ENCODE data around the gene TWNK.
A peak's percentile ranks its signal among the peaks of the same experiment; 100 is the strongest.
"Not testable (repeated sequence)": the region's sequence is repeated elsewhere in the genome, so short reads cannot be mapped to it uniquely, and the experiment has no call there.

TWNK gene

DNA sequence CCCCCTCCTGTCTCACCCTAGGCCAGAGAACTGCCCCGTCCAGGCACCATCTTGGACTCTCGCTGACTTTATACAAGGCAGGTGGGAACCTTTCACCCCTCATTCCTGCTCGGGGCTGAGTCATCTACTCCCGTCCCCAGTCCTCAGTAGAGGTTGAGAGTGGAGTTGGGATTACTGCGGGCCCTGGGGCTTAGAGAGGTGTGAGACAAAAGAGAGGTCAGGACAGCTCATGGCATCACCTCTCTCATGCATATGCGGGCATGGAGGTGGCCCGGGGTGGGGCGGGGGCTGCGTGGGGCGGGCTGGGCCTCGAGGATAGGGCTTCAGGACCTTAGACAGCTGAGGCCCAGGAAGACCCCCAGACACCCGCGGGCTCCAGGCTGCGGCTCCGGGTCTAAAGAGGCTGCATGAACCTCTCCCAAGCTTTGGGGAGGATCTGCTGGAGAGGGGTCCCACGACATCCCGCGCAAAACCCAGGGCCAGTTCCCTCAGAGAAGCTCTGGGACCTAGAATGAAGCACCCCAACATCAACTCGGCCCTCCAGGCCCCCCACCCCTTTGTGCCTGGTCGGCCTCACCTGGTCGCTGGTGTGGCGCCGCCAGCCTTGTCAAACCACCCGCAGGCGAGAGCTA lies 43.3 kb downstream of the TWNK start:
- DNase-seq (ENCODE audit: low spot score): peak; percentile 34

DNA sequence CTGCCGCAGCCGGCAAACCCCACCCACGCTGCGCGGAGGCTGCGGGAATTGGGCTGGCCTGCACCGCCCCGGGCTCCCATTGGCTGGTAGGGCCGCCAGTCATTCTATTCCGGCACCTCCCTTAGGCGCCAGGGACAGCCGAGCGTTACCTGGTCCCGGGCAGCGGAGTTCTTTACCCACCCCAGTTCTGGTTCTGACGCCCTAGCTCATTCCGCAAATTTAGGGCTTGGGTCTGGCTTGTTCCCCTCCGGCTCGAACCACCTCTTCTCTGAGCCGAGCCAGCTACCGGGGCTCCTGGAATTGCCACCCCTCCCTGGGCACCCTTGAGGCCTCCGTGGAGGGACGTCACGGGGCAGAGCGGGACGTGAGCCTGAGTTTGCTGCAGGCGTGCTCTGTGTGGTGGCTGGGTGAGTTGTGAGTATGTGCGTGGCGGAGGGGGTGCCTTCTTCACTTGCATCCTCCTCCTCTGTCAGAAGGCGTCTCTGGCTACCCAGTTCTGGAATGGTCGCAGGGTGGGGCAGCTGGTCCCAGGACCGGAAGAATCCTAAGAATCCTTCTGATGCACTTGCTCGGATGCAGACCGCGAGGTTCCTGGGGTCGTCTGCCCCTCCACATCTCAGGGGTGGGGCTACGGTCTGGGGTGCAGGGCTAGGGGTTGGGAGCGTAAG lies 43.9 kb downstream of the TWNK start, which contains the start of the genes PDZD7 and SFXN3:
PDZD7 (minus strand) TSS at position 2 of the 668 bp plus-strand sequence. CDS start 910 bp downstream, outside the sequence.
SFXN3 (plus strand) TSS at position 107 of the 668 bp plus-strand sequence. CDS start 3,461 bp downstream, outside the sequence.
- peak; percentile 97 for DNase-seq (ENCODE audit: low spot score)

DNA sequence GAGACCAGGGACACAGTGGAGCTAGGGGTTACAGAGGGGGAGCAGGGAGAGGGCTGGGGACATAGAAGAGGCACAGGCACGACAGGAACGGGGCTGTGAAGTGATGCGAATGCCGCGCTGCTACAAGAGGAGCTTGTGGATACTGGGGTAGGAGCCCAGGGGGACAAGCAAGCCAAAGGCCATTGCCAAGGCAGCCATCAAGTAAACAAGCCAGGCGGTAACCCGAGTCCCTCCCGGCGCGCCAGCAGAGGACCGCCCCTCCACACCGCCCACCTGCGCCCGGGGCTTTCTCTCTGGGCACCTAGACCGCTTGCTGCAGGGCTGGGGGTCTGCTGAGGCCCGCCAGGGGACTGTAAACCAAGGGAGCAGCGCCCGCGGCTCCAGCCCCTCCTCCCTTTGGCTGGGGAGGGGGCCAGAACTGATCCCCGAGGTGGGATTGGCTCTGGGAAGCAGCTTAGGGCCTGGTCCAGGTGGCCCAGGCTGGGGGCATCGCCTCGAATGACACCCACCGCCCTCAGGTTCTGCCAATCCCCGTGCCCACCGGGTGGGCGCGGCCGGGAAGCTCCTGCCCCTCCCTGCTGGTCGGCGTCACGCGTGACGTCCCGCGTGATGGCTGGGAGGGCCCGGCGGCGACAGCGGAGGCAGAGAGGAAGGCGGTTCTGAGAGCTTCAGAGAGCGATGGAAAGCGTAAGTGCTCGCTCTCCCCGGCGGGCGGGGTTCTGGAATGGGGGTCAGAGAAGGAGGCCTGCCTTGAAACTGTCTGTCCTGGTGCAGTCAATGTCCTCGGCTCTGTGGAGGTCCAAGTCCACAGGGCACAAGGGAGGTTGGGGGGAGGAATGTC lies 44.7 kb downstream of the TWNK start:
- peak; percentile 71 for DNase-seq (ENCODE audit: low spot score)

DNA sequence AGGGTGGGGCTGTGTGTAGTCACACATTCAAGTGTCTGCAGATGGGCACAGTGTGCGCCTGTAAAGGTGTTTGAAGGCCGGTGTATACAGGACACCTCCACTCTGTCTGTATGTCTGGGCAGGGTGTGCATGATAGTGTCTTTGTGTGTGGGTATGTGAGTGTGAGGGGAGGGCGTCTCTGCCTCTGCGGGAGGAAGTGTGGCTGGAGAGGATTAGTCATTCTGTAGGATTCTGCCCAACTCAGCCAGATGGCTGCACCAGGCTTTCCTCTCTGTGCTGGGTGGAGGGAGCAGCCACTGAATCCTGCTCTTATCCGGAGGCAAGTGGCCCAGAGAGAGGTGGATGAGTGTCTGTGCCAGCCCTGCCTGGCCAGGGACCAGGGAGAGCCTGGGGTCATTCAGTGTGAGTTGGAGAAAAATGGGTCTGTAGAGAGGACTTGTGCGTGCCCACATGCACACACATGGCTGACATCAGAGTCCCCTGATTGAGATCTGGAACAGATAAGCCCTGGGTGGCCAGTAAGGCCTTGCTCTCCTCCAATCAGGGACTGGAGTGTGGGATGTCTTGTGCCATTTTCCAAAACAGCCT lies 45.4 kb downstream of the TWNK start:
- DNase-seq (ENCODE audit: low spot score): peak; percentile 40

DNA sequence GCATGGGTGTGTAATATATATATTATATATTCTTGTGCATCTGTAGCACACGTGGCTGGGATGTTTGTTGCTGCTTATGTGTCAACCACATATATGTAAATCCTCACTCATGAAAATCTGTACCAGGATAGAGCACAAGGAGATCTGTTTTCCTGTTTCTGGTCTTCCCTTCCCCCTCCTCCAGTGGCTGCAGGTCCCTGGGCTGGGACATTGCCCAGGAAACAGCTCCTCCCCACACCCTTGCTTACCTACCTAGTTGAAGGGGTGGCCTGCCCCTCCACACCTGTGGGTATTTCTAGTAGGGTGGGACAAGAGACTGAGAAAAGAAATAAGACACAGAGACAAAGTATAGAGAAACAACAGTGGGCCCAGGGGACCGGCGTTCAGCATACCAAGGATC lies 45.9 kb downstream of the TWNK start:
- no peak for DNase-seq (ENCODE audit: low spot score)

DNA sequence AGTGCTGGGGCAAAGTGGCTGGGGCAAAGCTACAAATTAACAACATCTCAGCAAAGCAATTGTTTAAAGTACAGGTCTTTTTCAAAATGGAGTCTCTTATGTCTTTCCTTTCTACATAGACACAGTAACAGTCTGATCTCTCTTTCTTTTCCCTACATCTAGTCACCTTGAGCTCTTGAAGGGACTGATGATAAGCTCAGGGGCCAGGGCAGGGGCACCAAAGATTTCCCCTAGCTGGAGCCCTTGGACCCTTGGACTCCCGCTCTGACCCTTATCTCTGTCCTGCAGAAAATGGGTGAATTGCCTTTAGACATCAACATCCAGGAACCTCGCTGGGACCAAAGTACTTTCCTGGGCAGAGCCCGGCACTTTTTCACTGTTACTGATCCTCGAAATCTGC lies 47.1 kb downstream of the TWNK start:
- DNase-seq (ENCODE audit: low spot score): not testable (repeated sequence)

DNA sequence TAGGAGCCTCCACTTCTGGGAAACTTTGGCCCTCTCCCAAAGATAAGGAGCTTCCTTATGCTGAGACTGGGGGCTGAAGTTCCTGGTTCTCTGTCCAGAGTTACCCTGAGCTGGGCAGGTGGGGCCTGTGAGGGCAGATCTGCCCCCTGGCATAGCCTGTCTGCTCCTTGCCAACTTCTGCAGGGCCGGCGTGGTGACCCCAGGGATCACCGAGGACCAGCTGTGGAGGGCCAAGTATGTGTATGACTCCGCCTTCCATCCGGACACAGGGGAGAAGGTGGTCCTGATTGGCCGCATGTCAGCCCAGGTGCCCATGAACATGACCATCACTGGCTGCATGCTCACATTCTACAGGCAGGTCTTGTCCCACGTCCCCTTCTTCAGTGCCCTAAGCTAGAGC lies 48.0 kb downstream of the TWNK start:
- no peak for DNase-seq (ENCODE audit: low spot score)

DNA sequence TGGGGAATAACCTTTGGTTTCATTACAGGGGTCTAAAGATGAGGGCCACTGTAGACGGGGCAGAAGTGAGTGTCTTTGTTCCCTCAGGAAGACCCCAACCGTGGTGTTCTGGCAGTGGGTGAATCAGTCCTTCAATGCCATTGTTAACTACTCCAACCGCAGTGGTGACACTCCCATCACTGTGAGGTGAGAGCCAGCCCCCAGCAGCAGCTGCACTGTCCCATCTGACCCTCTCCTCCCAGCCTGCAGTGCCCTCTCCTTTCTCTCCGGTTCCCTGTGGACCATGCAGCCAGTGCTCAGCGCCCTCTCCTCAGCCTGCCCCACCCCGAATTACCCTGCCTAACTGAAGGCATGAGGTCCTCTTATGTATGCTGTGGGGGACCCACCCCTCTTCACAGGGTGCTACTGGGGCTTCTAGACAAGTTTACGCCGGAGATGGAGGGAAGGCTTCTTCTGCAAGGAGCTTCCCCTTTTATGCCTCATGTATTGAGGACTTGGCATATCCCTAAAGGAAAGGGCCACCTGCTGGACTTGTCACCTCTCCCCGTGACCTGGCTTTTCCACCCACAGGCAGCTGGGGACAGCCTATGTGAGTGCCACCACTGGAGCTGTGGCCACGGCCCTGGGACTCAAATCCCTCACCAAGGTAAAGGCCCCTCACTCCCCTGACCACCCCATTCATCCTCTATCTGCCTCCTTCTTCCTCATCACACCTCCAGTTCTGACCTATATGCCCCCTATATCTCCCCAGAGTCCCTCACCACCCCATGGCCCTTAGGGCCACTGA lies 48.8 kb downstream of the TWNK start:
- no peak for DNase-seq (ENCODE audit: low spot score)

DNA sequence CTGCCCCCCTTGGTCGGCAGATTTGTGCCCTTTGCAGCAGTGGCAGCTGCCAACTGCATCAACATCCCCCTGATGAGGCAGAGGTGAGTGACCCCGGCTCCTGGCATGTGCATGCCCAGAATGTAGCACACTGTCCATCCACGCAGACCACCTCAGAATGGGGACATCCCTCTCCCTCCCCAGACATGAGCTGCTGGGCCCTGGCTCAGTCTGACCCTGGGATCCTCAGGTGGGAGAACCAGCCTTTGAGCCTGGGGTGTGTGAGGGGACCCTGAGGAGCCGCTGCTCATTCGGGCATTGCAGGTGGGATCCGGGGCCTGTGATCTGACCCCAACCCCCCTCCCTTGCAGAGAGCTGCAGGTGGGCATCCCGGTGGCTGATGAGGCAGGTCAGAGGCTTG lies 49.4 kb downstream of the TWNK start:
- no peak for DNase-seq (ENCODE audit: low spot score)

DNA sequence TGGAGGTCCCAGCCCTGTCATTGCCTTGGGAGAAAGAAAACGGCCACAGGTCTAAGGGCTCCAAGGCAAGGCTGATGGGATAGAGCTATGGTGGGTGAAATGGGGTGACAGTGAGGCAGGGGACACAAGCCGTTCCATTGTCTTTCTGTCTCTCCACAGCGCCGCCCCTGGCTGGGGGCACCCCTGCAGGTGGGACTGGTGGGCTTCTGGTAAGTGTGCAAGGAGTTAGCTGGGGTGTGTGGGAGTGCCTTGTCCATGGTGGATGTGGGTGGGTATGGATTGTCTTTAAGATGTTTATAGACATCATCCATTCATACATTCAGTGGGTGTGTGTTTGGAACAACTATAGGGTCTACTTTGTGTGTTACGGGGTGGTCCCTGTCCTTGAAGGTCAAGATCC lies 51.1 kb downstream of the TWNK start:
- DNase-seq (ENCODE audit: low spot score): peak; percentile 19

DNA sequence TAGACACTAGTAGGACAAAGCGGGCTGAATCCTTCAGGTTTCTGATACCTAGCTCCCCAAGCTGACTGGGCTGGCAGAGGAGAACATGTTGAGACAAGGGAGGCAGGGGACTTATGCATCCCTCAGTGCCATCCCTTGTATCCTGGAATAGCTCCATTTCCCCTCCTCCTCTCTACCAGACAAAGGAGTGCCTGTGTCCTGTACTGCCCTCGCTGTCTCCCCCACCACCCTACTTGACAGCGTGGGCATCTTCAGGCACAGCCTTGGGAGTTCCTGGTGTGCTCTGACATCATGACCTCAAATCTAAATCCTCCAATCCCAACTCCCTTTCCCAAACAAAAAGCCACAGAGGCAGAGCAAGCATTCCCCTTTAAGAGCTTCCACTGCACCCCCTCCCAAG lies 52.7 kb downstream of the TWNK start:
- DNase-seq (ENCODE audit: low spot score): no peak

DNA sequence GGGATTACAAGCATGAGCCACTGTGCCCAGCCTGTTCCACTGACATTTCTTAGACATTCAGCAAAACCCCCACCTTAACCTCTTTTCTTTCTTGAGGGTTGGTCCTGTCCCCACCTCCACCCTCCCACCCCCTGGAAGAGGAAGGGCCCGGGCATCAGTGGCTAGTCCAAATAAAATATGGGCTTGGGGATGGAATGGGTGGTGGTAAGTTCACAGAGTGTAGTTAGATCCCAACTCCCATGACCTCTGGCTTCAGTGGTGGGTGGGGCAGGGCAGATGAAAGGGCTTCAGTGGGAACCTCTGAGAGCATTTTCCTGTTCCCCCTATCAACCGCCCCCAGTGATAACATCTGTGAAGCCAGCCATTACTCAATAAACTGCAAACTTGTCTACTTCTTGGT lies 53.5 kb downstream of the TWNK start:
- DNase-seq (ENCODE audit: low spot score): no peak

DNA sequence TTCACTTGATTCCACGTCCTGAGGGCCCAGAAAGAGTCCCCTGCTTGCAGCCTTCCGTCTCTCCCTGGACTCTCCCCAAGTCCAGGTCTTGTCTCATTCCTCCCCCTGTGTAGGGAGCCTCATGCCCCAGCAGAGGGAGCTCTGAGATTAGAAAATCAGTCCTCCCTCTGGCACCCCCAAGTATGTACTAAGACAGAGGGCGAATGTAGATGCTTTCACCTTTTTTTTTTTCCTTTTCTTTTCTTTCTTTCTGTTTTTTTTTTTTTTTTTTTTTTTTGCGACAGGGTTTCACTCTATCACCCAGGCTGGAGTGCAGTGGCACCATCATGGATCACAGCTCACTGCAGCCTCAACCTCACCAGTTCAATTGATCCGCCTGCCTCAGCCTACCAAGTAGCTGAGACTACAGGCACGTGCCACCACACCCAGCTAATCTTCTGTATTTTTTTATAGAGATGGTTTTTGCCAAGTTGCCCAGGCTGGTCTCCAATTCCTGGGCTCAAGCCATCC lies 54.0 kb downstream of the TWNK start:
- peak; percentile 80 for DNase-seq (ENCODE audit: low spot score)

DNA sequence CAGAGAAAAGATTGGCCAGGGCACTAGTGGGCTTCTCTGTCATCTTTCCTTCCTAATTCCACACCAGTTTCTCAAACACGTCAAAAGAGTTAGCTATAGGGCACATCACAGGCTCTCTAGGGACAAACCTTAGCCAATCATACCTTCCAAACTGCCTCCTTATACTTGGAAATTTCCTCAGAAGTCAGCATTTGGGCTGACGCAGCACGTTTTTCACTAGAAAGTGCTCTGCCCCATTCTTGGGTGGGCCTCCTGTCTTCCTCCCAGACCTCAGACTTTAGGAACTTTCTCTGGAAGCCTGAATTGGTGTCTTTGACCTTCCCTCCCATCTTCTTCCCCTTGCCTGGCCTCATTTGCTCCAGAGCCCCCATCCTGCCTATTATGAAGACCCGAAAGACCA lies 54.8 kb downstream of the TWNK start:
- no peak for DNase-seq (ENCODE audit: low spot score)

DNA sequence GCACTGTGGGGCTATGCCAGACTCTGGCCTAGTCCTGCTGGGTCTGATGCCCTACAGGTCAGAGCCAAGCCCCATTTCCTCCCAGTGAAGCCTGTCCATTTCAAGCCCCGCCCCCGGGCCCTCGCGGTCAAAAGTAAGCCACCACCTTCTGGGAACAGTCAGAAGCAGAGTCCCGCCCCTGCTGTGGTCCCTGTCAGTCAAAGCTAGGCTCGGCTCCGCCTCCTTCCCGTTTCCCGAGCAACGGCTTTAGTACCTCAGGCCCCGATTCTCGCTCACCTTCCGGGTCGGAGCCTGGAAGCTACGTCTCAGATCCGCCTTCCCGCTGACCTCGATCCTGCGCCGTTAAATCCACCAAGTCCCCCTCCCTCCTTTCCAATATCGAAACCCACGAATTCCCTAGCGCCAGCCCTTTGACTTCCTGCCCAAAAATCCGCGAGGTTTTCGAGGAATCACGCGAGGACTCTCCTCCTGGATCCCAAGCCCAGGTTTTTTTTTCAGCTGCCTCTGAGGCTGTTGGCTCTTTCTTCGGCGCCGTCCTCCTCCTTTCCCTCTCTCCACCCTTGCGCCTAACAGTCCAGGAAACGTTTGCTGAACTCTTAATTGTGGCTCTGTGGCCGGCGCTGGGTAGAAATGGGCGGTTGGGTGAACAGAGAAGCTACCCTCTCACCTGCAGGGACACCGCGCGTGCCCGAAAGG lies 55.5 kb downstream of the TWNK start:
- peak; percentile 92 for DNase-seq (ENCODE audit: low spot score)

DNA sequence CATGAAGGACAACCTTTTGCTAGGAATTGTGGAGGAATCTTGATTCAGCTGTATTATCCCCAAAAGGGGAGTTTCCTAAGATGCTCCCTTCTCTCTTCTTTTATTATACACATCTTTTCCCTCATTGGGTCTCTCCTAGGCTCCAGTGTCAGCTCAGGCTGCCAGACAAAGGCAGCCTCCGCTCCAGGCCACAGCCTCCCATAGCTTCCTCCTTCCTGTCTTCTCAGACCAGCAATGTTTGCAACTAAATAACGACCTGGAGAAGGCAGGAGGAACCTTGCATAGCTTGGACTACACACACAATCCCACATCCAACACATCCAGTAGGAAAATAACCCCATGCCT lies 56.0 kb downstream of the TWNK start:
- DNase-seq (ENCODE audit: low spot score): no peak
